ENCODE measurements around the gene BCAS3.
"Not testable (repeated sequence)": the region's sequence is repeated elsewhere in the genome, so short reads cannot be mapped to it uniquely, and the experiment has no call there.

The BCAS3 gene

DNA sequence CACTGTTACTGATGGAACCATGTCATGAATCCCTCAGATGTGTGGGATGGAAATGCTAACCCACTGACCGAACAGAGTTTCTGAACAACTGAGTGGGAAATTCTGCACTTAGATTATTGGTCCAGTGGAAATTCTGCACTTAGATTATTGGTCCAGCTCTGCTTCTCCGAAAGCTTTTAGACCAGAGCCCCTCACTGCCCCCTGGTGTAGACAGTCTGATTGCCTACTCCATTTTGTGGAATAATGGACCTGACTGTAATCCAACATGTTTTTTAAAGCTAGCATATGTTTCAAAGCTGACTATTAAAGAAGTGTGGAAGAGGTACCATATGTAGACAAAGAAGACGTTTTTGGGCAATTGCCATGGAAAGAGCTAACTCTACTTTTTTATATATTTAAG is 671.7 kb downstream of the BCAS3 start:
- no peak overlapping the region for H3K27ac ChIP-seq
- TF ChIP-seq, protein P1, sequence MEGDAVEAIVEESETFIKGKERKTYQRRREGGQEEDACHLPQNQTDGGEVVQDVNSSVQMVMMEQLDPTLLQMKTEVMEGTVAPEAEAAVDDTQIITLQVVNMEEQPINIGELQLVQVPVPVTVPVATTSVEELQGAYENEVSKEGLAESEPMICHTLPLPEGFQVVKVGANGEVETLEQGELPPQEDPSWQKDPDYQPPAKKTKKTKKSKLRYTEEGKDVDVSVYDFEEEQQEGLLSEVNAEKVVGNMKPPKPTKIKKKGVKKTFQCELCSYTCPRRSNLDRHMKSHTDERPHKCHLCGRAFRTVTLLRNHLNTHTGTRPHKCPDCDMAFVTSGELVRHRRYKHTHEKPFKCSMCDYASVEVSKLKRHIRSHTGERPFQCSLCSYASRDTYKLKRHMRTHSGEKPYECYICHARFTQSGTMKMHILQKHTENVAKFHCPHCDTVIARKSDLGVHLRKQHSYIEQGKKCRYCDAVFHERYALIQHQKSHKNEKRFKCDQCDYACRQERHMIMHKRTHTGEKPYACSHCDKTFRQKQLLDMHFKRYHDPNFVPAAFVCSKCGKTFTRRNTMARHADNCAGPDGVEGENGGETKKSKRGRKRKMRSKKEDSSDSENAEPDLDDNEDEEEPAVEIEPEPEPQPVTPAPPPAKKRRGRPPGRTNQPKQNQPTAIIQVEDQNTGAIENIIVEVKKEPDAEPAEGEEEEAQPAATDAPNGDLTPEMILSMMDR (IDR thresholded peaks at IDR 0.05) = 0 out of 2 replicates have a peak, but pooled peaks have one; percentile 15
- TF ChIP-seq ZFX (IDR thresholded peaks at IDR 0.05; ENCODE audit: borderline replicate concordance) = no peak

DNA sequence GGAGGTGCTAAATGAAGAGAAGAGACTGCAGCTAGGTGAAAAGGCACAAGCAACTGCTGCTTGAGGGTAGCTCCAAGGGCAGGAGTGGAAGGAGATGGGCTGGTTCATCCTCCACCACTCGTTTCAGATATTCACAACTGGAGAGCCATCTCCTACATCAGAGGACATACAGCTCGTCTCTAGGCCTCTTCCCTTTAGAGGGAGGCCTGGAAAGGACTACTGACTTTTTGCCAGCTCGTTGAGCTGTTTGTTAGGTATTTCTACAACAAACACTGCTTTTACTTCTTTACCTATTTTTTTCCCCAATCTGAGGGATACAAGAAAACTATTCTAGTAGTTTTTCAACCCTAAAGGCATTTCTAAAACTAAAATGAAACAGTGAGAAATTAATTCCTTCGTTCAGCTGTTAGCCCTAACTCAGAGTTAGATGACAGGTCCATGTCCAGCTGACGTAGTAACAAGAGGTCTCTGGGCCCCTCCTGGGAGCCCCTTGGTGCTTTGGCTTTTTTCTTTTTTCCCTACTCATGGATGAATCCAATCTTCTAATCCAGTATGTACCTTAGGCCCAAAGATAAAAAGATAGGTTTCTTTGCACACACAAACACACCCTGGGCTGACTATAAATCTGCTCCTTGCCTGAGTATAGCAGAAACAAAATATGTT is 674.2 kb downstream of the BCAS3 start:
- no peak for TF ChIP-seq ZFX (IDR thresholded peaks at IDR 0.05; ENCODE audit: borderline replicate concordance)
- TF ChIP-seq, protein P1 (IDR thresholded peaks at IDR 0.05) = no peak

GRCh38 chr17:61352408-61352770 is 674.7 kb downstream of the BCAS3 start:
- H3K27ac ChIP-seq = no peak overlapping the region
- no peak for TF ChIP-seq ZFX (IDR thresholded peaks at IDR 0.05; ENCODE audit: borderline replicate concordance)
- TF ChIP-seq, protein P1 (IDR thresholded peaks at IDR 0.05) = no peak

More for the DNA sequence above, 674.2 kb downstream of the BCAS3 start:
- no peak overlapping the region for H3K27ac ChIP-seq

GRCh38 chr17:61352781-61353491 is 675.3 kb downstream of the BCAS3 start:
- TF ChIP-seq, protein P1 (IDR thresholded peaks at IDR 0.05) = no peak
- no peak for TF ChIP-seq ZFX (IDR thresholded peaks at IDR 0.05; ENCODE audit: borderline replicate concordance)
- H3K27ac ChIP-seq = no peak overlapping the region

GRCh38 chr17:61353615-61354014 is 676.0 kb downstream of the BCAS3 start:
- no peak overlapping the region for H3K27ac ChIP-seq
- no peak for TF ChIP-seq ZFX (IDR thresholded peaks at IDR 0.05; ENCODE audit: borderline replicate concordance)
- TF ChIP-seq, protein P1 (IDR thresholded peaks at IDR 0.05) = no peak

- TF ChIP-seq ZFX (IDR thresholded peaks at IDR 0.05; ENCODE audit: borderline replicate concordance) = no peak
- TF ChIP-seq, protein P1 (IDR thresholded peaks at IDR 0.05) = no peak
Observed at GRCh38 chr17:61354895-61355874, 677.5 kb downstream of the BCAS3 start.

GRCh38 chr17:61357061-61357460 is 679.4 kb downstream of the BCAS3 start:
- H3K27ac ChIP-seq = peak overlapping the region; percentile 60

More at GRCh38 chr17:61354895-61355874, 677.5 kb downstream of the BCAS3 start:
- no peak overlapping the region for H3K27ac ChIP-seq

DNA sequence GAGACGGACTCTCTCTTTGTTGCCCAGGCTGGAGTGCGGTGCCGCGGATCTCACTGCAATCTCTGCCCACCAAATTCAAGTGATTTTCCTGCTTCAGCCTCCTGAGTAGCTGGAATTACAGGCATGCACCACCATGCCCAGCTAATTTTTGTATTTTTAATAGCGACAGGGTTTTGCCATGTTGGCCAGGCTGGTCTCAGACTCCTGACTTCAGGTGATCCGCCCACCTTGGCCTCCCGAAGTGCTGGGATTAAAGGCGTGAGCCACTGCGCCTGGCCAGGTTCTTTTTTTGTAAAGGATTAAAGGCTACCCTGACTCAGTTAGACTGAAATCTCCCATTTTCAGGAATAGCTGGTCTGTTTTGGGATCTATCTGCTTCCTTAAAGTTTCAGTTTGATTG is 681.9 kb downstream of the BCAS3 start:
- H3K27ac ChIP-seq = not testable (repeated sequence)
